Skeletal muscle tissue (tissue), 4 donors: ENCODE data around the gene ITGB5. TPM values are rescaled to one million over a fixed set of nuclear protein-coding genes. Genes with fewer than 3 reads are reported as not detected.

Experiments
- H3K27ac ChIP-seq: one replicate; pipeline ENCODE4 v1.7.0; 2013; ENCODE audit warnings: mild to moderate bottlenecking, low read depth, low read length, inconsistent platforms
- H3K27me3 ChIP-seq, 3 donors: one replicate each; pipeline ENCODE4 v1.7.0; 2013; ENCODE audit warnings: low read length in 3 of 3; ENCODE audit not compliant: control insufficient read depth in 3 of 3, insufficient read depth in 3 of 3
- H3K36me3 ChIP-seq, 3 donors: one replicate each; pipeline ENCODE4 v1.7.0; 2013; ENCODE audit warnings: low read length in 3 of 3; ENCODE audit not compliant: control insufficient read depth in 3 of 3, insufficient read depth in 3 of 3
- H3K4me1 ChIP-seq, 3 donors: one replicate each; pipeline ENCODE4 v1.7.0; 2013; ENCODE audit warnings: low read length in 3 of 3, mild to moderate bottlenecking in 3 of 3; ENCODE audit not compliant: control insufficient read depth in 3 of 3, insufficient read depth in 3 of 3
- H3K4me3 ChIP-seq, 3 donors: one replicate each; pipeline ENCODE4 v1.7.0; 2013; ENCODE audit warnings: low read length in 3 of 3
- H3K9ac ChIP-seq, 3 donors: one replicate each; pipeline ENCODE4 v1.7.0; 2013; ENCODE audit warnings: low read length in 3 of 3, mild to moderate bottlenecking in 3 of 3, moderate library complexity in 2 of 3, low read depth in 1 of 3
- H3K9me3 ChIP-seq, 3 donors: one replicate each; pipeline ENCODE4 v1.7.0; 2013; ENCODE audit warnings: low read length in 3 of 3; ENCODE audit not compliant: control insufficient read depth in 3 of 3
- total RNA-seq: library from RNA; depleted of rRNA; stranded (reverse); fragments of >200 nt; gene quantifications from one replicate; pipeline ENCODE4 v1.2.3, GENCODE V29; 2014
- donor health status: Osteomylitis.

The ITGB5 gene, protein sequence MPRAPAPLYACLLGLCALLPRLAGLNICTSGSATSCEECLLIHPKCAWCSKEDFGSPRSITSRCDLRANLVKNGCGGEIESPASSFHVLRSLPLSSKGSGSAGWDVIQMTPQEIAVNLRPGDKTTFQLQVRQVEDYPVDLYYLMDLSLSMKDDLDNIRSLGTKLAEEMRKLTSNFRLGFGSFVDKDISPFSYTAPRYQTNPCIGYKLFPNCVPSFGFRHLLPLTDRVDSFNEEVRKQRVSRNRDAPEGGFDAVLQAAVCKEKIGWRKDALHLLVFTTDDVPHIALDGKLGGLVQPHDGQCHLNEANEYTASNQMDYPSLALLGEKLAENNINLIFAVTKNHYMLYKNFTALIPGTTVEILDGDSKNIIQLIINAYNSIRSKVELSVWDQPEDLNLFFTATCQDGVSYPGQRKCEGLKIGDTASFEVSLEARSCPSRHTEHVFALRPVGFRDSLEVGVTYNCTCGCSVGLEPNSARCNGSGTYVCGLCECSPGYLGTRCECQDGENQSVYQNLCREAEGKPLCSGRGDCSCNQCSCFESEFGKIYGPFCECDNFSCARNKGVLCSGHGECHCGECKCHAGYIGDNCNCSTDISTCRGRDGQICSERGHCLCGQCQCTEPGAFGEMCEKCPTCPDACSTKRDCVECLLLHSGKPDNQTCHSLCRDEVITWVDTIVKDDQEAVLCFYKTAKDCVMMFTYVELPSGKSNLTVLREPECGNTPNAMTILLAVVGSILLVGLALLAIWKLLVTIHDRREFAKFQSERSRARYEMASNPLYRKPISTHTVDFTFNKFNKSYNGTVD
- total RNA-seq: 24.0 TPM

DNA sequence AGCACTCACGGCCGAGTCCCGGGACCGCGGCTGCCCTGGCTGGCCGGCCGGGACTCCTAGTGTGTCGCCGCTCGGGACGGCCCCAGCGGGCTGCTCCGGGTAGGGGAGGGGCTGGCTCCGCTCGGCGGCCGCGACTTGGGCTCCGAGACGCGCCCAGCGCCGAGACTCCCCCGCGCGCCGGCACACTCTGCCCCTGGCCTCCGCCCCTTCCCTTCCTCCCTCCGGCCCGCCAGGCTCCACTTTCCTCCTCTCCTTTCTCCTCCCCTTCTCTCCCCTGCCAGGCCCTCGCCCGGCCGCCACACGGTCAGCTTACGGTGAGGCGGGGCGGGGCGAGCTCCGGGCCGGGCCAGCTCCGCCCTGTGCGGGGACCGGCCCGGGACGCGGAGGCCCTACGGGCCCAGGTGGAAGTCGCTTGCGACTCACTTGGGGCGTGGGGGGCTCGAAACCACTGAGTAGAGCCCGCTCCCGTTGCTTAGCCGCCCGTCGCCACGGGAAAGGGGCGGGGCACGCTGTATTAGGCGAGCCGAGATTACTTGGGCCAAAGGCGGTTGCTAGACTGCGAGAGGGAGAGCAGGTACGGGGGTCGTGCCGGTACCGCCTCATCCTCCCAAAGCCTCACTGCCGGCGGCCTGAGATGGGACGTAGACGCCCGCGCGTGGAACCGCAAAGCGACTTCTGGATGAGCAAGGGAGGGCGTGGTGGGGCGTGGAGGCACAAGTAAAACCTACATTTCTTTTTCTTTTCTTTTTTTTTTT lies at the start of gene ITGB5:
TSS of gene ITGB5 (minus strand) at position 189 of the 755 bp plus-strand sequence. CDS start 365 bp downstream, outside the sequence.
- peak within 1 kb of the TSS; percentile 74 to 83 (median 79) for H3K9ac ChIP-seq
- peak within 1 kb of the TSS; percentile 69 to 76 (median 76) for H3K4me3 ChIP-seq
- H3K36me3 ChIP-seq: no peaks in the 10 kb centered on the region
- H3K4me1 ChIP-seq: peaks cover 11 to 15% (median 14%) of the 10 kb centered on the region in 3 donors
- H3K27me3 ChIP-seq: no peaks in the 10 kb centered on the region
- H3K27ac ChIP-seq: peak within 1 kb of the TSS; percentile 71
- H3K9me3 ChIP-seq: no peaks in the 10 kb centered on the region

DNA sequence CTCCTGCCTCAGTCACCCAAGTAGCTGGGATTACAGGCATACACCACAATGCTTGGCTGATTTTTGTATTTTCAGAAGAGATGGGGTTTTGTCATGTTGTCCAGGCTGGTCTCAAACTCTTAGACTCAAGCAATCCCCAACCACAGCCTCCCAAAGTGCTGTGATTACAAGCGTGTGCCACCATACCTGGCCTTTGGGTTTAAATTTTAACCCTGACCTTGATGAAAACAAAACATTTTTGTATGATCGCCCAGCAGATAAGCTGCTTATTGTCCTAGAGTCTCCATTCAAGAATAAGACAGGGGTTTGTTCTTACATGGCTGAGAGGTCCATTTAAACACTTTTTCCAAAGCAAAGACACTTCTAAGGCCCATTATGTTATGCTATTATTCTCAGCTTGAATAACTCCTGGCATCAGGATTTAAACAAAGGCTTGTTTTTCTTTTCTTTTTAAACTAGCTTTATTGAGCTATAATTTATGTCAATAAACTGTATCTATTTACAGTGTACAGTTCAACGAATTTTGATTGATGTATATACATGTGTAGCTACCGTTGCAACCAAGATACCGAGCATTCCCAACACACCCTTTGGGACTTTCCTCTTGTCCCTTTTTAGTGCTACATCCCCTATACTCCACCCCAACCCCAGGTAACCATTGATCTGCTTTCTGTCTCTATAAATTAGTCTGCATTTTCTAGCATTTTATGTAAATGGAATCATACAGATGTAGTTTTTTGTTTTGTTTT lies 48.8 kb upstream of the ITGB5 start:
- Histone ChIP-seq H3K27me3 (no peaks in the 10 kb centered on the region), H3K9me3 (peaks cover 0 to 2% (median 0%) of the 10 kb centered on the region in 3 donors), H3K27ac (no peak overlapping the region), H3K4me1 (no peaks in the 10 kb centered on the region), H3K9ac (no peak overlapping the region), H3K36me3 (no peaks in the 10 kb centered on the region), H3K4me3 (no peak overlapping the region)

DNA sequence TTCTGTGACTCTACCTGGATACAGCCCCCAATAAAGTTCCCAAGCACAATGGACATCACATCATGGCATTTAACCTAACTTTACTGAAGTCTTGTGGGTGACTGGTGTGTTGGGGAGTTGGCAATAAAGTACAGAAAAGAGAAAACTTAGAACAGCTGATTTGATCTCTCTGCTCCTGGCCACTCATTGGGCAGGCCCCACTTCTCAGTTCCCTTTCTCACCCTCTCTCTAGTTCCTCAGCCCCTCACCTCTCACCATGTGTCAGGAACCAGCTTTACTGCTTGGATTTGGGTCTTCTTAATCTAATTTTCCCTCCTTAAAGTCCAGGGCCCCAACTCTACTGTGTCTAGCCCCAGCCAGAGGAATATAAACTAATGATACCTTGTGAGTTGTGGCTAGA lies 48.1 kb upstream of the ITGB5 start:
- Histone ChIP-seq H3K9ac (no peak overlapping the region), H3K27me3 (no peaks in the 10 kb centered on the region), H3K4me1 (no peaks in the 10 kb centered on the region), H3K36me3 (no peaks in the 10 kb centered on the region), H3K27ac (no peak overlapping the region), H3K4me3 (no peak overlapping the region), H3K9me3 (peaks cover 0 to 2% (median 0%) of the 10 kb centered on the region in 3 donors)

DNA sequence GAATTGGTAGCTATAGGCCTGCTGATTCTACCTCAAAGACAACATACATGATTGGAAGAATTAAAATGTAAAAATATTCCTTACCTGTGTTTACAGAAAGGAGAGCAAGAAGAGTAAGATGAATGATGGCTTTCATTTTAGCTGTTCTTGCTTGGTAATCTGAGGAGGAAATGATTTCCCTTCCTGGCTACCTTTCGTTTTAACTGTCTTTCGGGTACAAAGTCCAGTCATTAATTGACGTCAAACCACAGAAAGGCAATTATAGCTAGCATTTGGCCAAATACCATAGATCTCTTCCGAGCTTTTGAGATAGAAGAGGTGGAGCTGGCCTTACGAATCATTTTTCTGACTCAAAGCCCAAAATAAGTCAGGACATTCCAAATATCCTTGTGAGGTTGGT lies 47.4 kb upstream of the ITGB5 start, which contains the start of gene MUC13:
TSS of gene MUC13 (minus strand) at position 175 of the 400 bp plus-strand sequence. CDS start at position 136, 39 bp downstream.
- H3K36me3 ChIP-seq: no peaks in the 10 kb centered on the region
- H3K27ac ChIP-seq: no peak within 1 kb of the TSS
- H3K4me3 ChIP-seq: no peak within 1 kb of the TSS
- H3K4me1 ChIP-seq: peaks cover under 1 to 5% (median 4%) of the 10 kb centered on the region in 3 donors
- no peaks in the 10 kb centered on the region for H3K27me3 ChIP-seq
- H3K9ac ChIP-seq: no peak within 1 kb of the TSS
- H3K9me3 ChIP-seq: peaks cover 0 to 2% (median 0%) of the 10 kb centered on the region in 3 donors

DNA sequence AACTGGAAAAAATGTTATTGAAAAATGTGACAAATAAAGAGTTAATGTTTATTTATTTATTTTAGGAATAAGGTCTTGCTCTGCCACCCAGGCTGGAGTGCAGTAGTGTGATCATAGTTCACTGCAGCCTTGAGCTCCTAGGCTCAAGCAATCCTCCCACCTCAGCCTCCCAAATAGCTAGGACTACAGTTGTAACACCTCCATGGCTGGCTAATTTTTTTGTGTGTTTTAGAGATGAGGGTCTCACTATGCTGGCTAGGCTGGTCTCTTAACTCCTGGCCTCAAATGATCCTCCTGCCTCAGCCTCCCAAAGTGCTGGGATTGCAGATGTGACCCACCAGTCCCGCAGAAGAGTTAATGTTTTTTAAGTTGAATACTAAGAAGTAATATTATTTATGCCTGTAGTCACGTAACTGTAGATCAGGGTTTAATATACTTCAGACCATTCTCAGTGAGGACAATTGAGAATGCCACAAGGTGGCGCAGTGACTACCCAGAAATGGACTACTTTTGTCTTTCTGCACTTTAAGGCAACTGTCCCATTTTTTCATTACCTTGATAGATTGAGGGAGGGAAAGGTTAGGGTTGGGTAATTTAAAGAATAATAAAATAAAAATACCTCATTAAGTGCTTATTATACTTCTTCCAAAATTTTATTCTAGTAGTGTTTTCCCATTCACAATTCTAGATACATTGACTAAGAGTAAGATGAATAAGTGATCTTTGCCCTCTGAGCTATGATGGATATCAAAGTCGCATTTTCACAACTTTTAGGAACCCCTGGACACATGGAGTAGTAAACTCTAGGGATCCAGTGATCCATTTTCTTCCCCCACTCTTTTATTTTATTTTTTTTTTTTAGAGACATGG lies 41.4 kb upstream of the ITGB5 start:
- Histone ChIP-seq H3K27ac (no peak overlapping the region), H3K9me3 (no peaks in the 10 kb centered on the region), H3K4me1 (peaks cover 7 to 10% (median 9%) of the 10 kb centered on the region in 3 donors), H3K4me3 (no peak overlapping the region), H3K36me3 (no peaks in the 10 kb centered on the region), H3K27me3 (no peaks in the 10 kb centered on the region), H3K9ac (no peak overlapping the region)

DNA sequence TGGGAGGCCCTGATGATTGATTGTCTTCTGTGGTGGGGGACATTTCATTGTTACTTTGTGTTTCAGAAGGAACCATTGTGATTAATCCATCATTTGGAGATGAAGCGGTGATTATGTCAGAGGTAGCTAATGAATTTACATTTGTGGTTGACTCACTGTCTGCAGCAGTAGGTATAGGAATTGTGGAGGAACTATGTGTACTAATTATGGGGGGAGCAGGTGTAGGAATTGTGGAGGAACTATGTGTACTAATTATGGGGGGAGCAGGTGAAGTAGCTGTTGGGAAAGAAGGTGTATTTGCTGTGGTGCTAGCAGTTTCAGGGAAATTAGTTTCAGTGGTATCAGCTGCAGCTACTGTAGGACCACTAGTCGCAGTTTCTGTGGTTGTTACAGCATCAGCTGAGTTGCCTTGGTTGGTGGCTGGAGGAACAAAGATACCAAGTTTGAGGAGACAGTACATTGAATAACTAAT lies 40.4 kb upstream of the ITGB5 start:
- no peaks in the 10 kb centered on the region for H3K9me3 ChIP-seq
- H3K27me3 ChIP-seq: no peaks in the 10 kb centered on the region
- no peak overlapping the region for H3K27ac ChIP-seq
- no peaks in the 10 kb centered on the region for H3K36me3 ChIP-seq
- H3K4me1 ChIP-seq: peaks cover 7 to 10% (median 9%) of the 10 kb centered on the region in 3 donors
- H3K9ac ChIP-seq: no peak overlapping the region
- H3K4me3 ChIP-seq: no peak overlapping the region

DNA sequence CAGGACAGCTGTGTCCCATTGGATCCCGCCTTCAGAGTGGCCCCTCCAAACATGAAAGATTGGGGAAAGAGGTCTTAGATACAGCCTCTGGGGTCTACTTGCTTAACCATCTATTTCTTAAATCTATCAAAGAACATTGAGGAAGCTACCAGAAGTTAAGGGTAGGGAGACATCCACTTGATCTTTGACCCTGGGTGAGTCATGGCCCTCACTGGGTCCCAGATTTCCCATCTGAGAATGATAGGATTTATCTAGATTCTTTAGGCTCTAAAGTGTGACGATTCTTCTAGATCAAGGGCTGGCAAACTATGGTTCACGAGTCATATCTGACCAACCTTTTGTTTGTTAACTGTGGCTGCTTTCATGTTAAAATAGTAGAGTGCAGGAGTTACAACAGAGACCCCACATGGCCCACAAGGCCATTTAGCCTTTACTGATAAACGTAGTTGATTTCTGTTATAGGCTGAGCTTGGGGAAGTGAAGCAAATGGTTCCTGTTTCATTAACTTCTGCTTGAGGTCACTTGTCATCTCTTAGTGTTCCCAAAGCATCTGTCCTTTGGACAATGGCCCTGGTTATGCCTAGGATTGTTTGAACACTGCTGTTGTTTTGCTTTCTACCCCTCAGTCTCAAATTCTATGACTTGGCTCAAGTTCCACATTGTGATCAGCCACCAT lies 39.4 kb upstream of the ITGB5 start:
- Histone ChIP-seq H3K4me3 (no peak overlapping the region), H3K9me3 (no peaks in the 10 kb centered on the region), H3K27me3 (no peaks in the 10 kb centered on the region), H3K9ac (no peak overlapping the region), H3K27ac (no peak overlapping the region), H3K36me3 (no peaks in the 10 kb centered on the region), H3K4me1 (peaks cover 7 to 10% (median 9%) of the 10 kb centered on the region in 3 donors)

DNA sequence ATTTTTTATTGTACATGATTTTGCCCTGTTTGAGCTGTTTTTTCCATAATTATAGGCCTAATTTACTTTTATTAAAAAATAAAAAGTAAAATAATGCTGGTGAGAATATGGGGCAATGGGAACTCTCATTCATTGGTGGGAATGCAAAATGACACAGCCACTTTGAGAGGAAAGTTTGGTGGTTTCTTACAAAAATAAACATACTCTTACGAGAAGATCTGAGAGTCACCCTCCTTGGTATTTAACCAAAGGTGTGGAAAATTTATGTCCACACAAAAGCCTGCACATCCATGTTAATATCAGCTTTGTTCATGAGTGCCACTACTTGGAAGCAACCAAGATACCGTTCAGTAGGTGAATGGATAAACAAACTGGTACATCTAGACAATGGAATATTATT lies 37.6 kb upstream of the ITGB5 start:
- H3K36me3 ChIP-seq: no peaks in the 10 kb centered on the region
- no peak overlapping the region for H3K27ac ChIP-seq
- H3K9me3 ChIP-seq: no peaks in the 10 kb centered on the region
- no peak overlapping the region for H3K9ac ChIP-seq
- no peak overlapping the region for H3K4me3 ChIP-seq
- H3K4me1 ChIP-seq: peaks cover 7 to 13% (median 7%) of the 10 kb centered on the region in 3 donors
- H3K27me3 ChIP-seq: no peaks in the 10 kb centered on the region
